Keratinocyte (primary cell): ENCODE measurements around the gene GNMT. TPM values are rescaled to one million over a fixed set of nuclear protein-coding genes. Genes with fewer than 3 reads are reported as not detected.

Source experiments
- DNase-seq: peaks from one replicate; pipeline ENCODE4 v3.0.0-alpha.2; 2011; ENCODE audit warnings: low read depth, missing footprints, low spot score
- FAIRE-seq: peaks from 2 replicates; lab custom pipeline; 2011; peaks lifted over from hg19 to GRCh38; lab: Jason Lieb, UNC
- H2AFZ ChIP-seq: 2 replicates; pipeline ENCODE4 v1.6.0; 2012; ENCODE audit warnings: low read length, control low read depth, inconsistent platforms; ENCODE audit not compliant: control insufficient read depth
- H3K27ac ChIP-seq: 2 replicates; pipeline ENCODE4 v1.5.1; 2011; ENCODE audit warnings: low read length; ENCODE audit not compliant: control insufficient read depth, insufficient read depth
- H3K27me3 ChIP-seq: 3 replicates; pipeline ENCODE4 v1.6.0; 2011; ENCODE audit warnings: low read length; ENCODE audit not compliant: control insufficient read depth, insufficient read depth; ENCODE audit errors: extremely low read depth
- H3K36me3 ChIP-seq, 2 experiments: 2 replicates in 1 of 2; 3 replicates in 1 of 2; pipeline ENCODE4 v1.5.1; 2011; ENCODE audit warnings: low read length in 2 of 2, mild to moderate bottlenecking in 1 of 2; ENCODE audit not compliant: control insufficient read depth in 2 of 2, insufficient read depth in 2 of 2; ENCODE audit errors: extremely low read depth in 1 of 2
- H3K4me1 ChIP-seq: 3 replicates; pipeline ENCODE4 v1.5.1; 2011; ENCODE audit warnings: low read length; ENCODE audit not compliant: control insufficient read depth, insufficient read depth; ENCODE audit errors: extremely low read depth
- H3K4me2 ChIP-seq: 3 replicates; pipeline ENCODE4 v1.6.0; 2011; ENCODE audit warnings: low read depth, low read length; ENCODE audit not compliant: control insufficient read depth, insufficient read depth; ENCODE audit errors: extremely low read depth
- H3K4me3 ChIP-seq, 3 experiments: fragments of 200-600 bp in 1 of 3; sonication (generic) in 1 of 3; 2 replicates in 2 of 3; 3 replicates in 1 of 3; pipeline ENCODE4 v1.5.1; 2011 to 2016; ENCODE audit warnings: low read length in 3 of 3, mild to moderate bottlenecking in 3 of 3, control low read depth in 2 of 3, inconsistent platforms in 1 of 3, low read depth in 1 of 3, mixed read lengths in 1 of 3, mixed run types in 1 of 3, moderate library complexity in 1 of 3; ENCODE audit not compliant: control insufficient read depth in 2 of 3, insufficient read depth in 2 of 3; ENCODE audit errors: extremely low read depth in 1 of 3
- H3K79me2 ChIP-seq: 2 replicates; pipeline ENCODE4 v1.6.0; 2012; ENCODE audit warnings: low read length; ENCODE audit not compliant: control insufficient read depth, insufficient read depth
- H3K9ac ChIP-seq: 3 replicates; pipeline ENCODE4 v1.6.0; 2011; ENCODE audit warnings: low read length; ENCODE audit not compliant: control insufficient read depth, insufficient read depth; ENCODE audit errors: extremely low read depth
- H3K9me1 ChIP-seq: 3 replicates; pipeline ENCODE4 v1.6.0; 2011; ENCODE audit warnings: low read length; ENCODE audit not compliant: control insufficient read depth, insufficient read depth; ENCODE audit errors: extremely low read depth
- H3K9me3 ChIP-seq: 2 replicates; pipeline ENCODE4 v1.5.1; 2012; ENCODE audit warnings: low read depth, low read length; ENCODE audit not compliant: control insufficient read depth
- H4K20me1 ChIP-seq: 3 replicates; pipeline ENCODE4 v1.6.0; 2011; ENCODE audit warnings: low read length; ENCODE audit not compliant: control insufficient read depth, insufficient read depth; ENCODE audit errors: extremely low read depth
- EZH2 ChIP-seq: IDR thresholded peaks from one replicate; pipeline ENCODE4 v1.6.1; 2012; ENCODE audit warnings: inconsistent platforms, mild to moderate bottlenecking, low read length, moderate library complexity
- dilution Hi-C: fragments of 300-500 bp; cut with MboI; formaldehyde crosslinking; loops from one replicate; pipeline ENCODE4 v1.7.0; 2020; ENCODE audit warnings: low sequenced_read_pairs; ENCODE audit not compliant: extremely low pct_ligation_motif_present
- polyA plus RNA-seq, 5 experiments: library from polyadenylated mRNA; depleted of rRNA in 3 of 5; stranded (reverse) in 3 of 5; stranded (forward) in 1 of 5; unstranded in 1 of 5; fragments of >200 nt; gene quantifications; 1 replicate in 1 of 5; 2 replicates in 3 of 5; 3 replicates in 1 of 5; pipeline versions ENCODE4 v1.2.1 to v1.2.3, GENCODE V29; 2011 to 2012; ENCODE audit warnings: missing spikeins in 2 of 5, low read depth in 1 of 5, low replicate concordance in 1 of 5
- TF ChIP-seq, protein P1 (sequence below), 3 experiments: IDR thresholded peaks in 1 of 3; conservative IDR thresholded peaks in 1 of 3; optimal IDR thresholded peaks in 1 of 3; 2 replicates in 2 of 3; 3 replicates in 1 of 3; pipeline versions ENCODE3 to v1.5.1; 2011; ENCODE audit warnings: low read length in 3 of 3, mild to moderate bottlenecking in 3 of 3, moderate library complexity in 2 of 3, control low read depth in 1 of 3, inconsistent platforms in 1 of 3; ENCODE audit not compliant: insufficient read depth in 2 of 3; ENCODE audit errors: extremely low read depth in 1 of 3

GNMT gene
- polyA plus RNA-seq, 1 donor (not counting 4 experiments of a cell fraction or from before 2014, with no cell fraction given), result 0.08 TPM

DNA sequence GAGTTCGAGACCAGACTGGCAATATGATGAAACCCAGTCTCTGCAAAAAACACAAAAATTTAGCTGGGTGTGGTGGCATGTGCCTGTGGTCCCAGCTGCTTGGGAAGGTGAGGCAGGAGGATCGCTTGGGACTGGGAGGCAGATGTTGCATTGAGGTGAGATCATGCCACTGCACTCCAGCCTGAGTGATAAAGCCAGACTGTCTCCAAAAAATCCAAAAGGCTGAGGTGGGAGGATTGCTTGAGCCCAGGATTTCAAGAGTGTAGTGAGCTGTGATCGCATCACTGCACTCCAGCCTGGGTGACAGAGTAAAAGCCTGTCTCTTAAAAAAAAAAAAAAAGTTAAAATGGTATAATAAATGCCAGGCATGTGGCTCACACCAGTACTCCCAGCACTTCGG lies 46.0 kb upstream of the GNMT start:
- Histone ChIP-seq H3K9me1 (no peaks in the 10 kb centered on the region), H3K4me2 (no peak overlapping the region), H3K4me1 (peaks cover under 1% of the 10 kb centered on the region), H3K36me3 (no peaks in the 10 kb centered on the region), H3K9me3 (no peaks in the 10 kb centered on the region), H3K27me3 (peaks cover 4% of the 10 kb centered on the region), H3K9ac (no peak overlapping the region), H3K27ac (no peak overlapping the region), H3K4me3 (no peak overlapping the region), H3K79me2 (no peaks in the 10 kb centered on the region), H2AFZ (no peak overlapping the region), H4K20me1 (no peaks in the 10 kb centered on the region)
- dilution Hi-C loops, result no loop called here
- no peak for FAIRE-seq
- TF ChIP-seq, protein P1, sequence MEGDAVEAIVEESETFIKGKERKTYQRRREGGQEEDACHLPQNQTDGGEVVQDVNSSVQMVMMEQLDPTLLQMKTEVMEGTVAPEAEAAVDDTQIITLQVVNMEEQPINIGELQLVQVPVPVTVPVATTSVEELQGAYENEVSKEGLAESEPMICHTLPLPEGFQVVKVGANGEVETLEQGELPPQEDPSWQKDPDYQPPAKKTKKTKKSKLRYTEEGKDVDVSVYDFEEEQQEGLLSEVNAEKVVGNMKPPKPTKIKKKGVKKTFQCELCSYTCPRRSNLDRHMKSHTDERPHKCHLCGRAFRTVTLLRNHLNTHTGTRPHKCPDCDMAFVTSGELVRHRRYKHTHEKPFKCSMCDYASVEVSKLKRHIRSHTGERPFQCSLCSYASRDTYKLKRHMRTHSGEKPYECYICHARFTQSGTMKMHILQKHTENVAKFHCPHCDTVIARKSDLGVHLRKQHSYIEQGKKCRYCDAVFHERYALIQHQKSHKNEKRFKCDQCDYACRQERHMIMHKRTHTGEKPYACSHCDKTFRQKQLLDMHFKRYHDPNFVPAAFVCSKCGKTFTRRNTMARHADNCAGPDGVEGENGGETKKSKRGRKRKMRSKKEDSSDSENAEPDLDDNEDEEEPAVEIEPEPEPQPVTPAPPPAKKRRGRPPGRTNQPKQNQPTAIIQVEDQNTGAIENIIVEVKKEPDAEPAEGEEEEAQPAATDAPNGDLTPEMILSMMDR (optimal IDR thresholded peaks at IDR 0.05 in 1 of 3, IDR thresholded peaks at IDR 0.05 in 1 of 3, conservative IDR thresholded peaks at IDR 0.05 in 1 of 3; ENCODE audit: extremely low read depth in 1 of 3, insufficient read depth in 2 of 3, low read length in 3 of 3), result no peak
- TF ChIP-seq EZH2, result no peak
- DNase-seq, result no peak

DNA sequence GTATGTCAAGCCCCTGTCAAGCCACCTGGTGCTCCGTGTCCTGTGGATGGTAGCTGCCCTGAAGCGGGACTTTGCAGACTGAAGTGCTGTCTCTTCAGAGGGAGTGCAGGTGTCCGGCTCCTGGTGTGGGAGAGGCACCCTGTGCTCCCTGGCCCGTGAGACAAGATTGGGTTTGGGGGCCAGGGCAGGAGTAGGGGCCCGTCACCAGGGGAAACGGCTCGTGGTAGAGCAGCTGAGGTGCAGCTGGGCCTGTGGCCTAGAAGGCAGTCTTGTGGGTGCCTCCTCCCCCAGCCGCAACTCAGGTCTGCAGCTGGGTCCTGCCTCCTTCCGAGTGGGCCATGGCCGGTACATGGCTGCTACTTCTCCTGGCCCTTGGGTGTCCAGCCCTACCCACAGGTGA lies 44.8 kb upstream of the GNMT start, which contains the start of gene PTCRA:
Gene PTCRA (plus strand): TSS at position 322 of the 400 bp plus-strand sequence. CDS start 17 bp downstream, at position 339.
- Histone ChIP-seq H3K9me1 (no peaks in the 10 kb centered on the region), H2AFZ (no peak within 1 kb of the TSS), H3K9ac (no peak within 1 kb of the TSS), H4K20me1 (no peaks in the 10 kb centered on the region), H3K4me1 (peaks cover 3% of the 10 kb centered on the region), H3K36me3 (no peaks in the 10 kb centered on the region), H3K9me3 (no peaks in the 10 kb centered on the region), H3K4me3 (no peak within 1 kb of the TSS), H3K27me3 (peaks cover 4% of the 10 kb centered on the region), H3K27ac (no peak within 1 kb of the TSS), H3K79me2 (no peaks in the 10 kb centered on the region), H3K4me2 (no peak within 1 kb of the TSS)
- FAIRE-seq (no peak), DNase-seq (no peak)
- no peak for TF ChIP-seq EZH2
- TF ChIP-seq, protein P1 (optimal IDR thresholded peaks at IDR 0.05 in 1 of 3, IDR thresholded peaks at IDR 0.05 in 1 of 3, conservative IDR thresholded peaks at IDR 0.05 in 1 of 3; ENCODE audit: extremely low read depth in 1 of 3, insufficient read depth in 2 of 3, low read length in 3 of 3), result no peak
- dilution Hi-C loops, result no loop called here
